Panc1 (cell line): ENCODE data around the gene PCBP2. TPM values are rescaled to one million over a fixed set of nuclear protein-coding genes. Genes with fewer than 3 reads are reported as not detected.
A peak's percentile ranks its signal among the peaks of the same experiment; 100 is the strongest.

Source experiments
- ATAC-seq: fragments of 200-7000 bp; cut with Tn5 transposase; 2 replicates; pipeline ENCODE4 v1.9.1; 2020; ENCODE audit warnings: mild to moderate bottlenecking, moderate library complexity
- BruUV-seq: library from RNA; stranded (reverse); fragments of 400-500 nt; replicated peaks from 2 replicates; lab custom pipeline; 2021; lab: Mats Ljungman, UMichigan
- CTCF ChIA-PET: fragments of 300-600 bp; sonication (Branson Sonifier 250); formaldehyde crosslinking; loops from one replicate; lab custom pipeline; 2022; ENCODE audit warnings: antibody characterized with exemption; lab: Charles Lee
- POLR2A ChIA-PET: fragments of 300-600 bp; sonication (Branson Sonifier 250); formaldehyde crosslinking; loops from one replicate; lab custom pipeline; 2022; ENCODE audit warnings: antibody characterized with exemption; lab: Charles Lee
- DNase-seq: peaks from one replicate; pipeline ENCODE4 v3.0.0-alpha.2; 2010; ENCODE audit warnings: low read depth, low spot score
- H3K27ac ChIP-seq: 2 replicates; pipeline ENCODE4 v1.5.1; 2011; ENCODE audit warnings: mild to moderate bottlenecking, low read length, inconsistent platforms
- H3K27me3 ChIP-seq: fragments of 200-500 bp; sonication (Bioruptor generic); 2 replicates; pipeline ENCODE4 v1.6.0; 2014; ENCODE audit warnings: low read length, inconsistent platforms; ENCODE audit not compliant: control insufficient read depth, insufficient read depth
- H3K36me3 ChIP-seq: fragments of 200-500 bp; sonication (Bioruptor generic); 2 replicates; pipeline ENCODE4 v1.5.1; 2014; ENCODE audit warnings: inconsistent platforms, mild to moderate bottlenecking, low read length, moderate library complexity; ENCODE audit not compliant: control insufficient read depth, insufficient read depth
- H3K4me1 ChIP-seq: 2 replicates; pipeline ENCODE4 v1.5.1; 2011; ENCODE audit warnings: inconsistent platforms, mild to moderate bottlenecking, low read length, moderate library complexity; ENCODE audit not compliant: control insufficient read depth, insufficient read depth
- H3K4me3 ChIP-seq, 2 experiments: 2 replicates each; pipeline ENCODE4 v1.5.1; 2011 to 2012; ENCODE audit warnings: low read depth in 2 of 2, low read length in 2 of 2, mild to moderate bottlenecking in 2 of 2, inconsistent platforms in 1 of 2, moderate library complexity in 1 of 2
- H3K9me3 ChIP-seq: fragments of 200-500 bp; sonication (Bioruptor generic); 2 replicates; pipeline ENCODE4 v1.5.1; 2014; ENCODE audit warnings: low read depth, mild to moderate bottlenecking, inconsistent platforms, low read length, moderate library complexity; ENCODE audit not compliant: control insufficient read depth, insufficient read depth
- CTCF ChIP-seq: fragments of 450-650 bp; IDR thresholded peaks from 2 replicates; pipeline ENCODE4 v1.5.1; 2017; ENCODE audit warnings: mild to moderate bottlenecking
- POLR2AphosphoS5 ChIP-seq: IDR thresholded peaks from 2 replicates; pipeline ENCODE4 v1.6.1; 2012; ENCODE audit warnings: mild to moderate bottlenecking, low read depth, low read length, moderate library complexity
- SIN3A ChIP-seq: IDR thresholded peaks from 2 replicates; pipeline ENCODE4 v1.6.1; 2012; ENCODE audit warnings: low read depth, mild to moderate bottlenecking, low read length, moderate library complexity, borderline replicate concordance; ENCODE audit not compliant: insufficient read depth
- TCF7L2 ChIP-seq: IDR thresholded peaks from 2 replicates; pipeline ENCODE4 v1.6.1; 2011; ENCODE audit warnings: mild to moderate bottlenecking, low read depth, low read length, inconsistent platforms
- in situ Hi-C: cut with HindIII; loops from 2 replicates; pipeline ENCODE4 v1.10.0; 2016; ENCODE audit warnings: low sequenced_read_pairs, low pct_unique_long_range_greater_than_20kb
- intact Hi-C: fragments of 100-400 bp; cut with micrococcal nuclease; formaldehyde crosslinking; loops from one replicate; pipeline ENCODE4 v1.10.0; 2022; ENCODE audit not compliant: unreplicated experiment
- total RNA-seq: library from RNA; stranded (reverse); gene quantifications from one replicate; pipeline ENCODE4 v1.2.1, GENCODE V29; 2021; ENCODE audit not compliant: unreplicated experiment
- TF ChIP-seq, protein P1 (sequence below), 2 experiments: IDR thresholded peaks; 2 replicates each; pipeline ENCODE4 v1.6.1; 2011 to 2012; ENCODE audit warnings: low read depth in 2 of 2, control low read depth in 1 of 2, low read length in 1 of 2, mild to moderate bottlenecking in 1 of 2, moderate library complexity in 1 of 2; ENCODE audit not compliant: insufficient read depth in 1 of 2

PCBP2 gene
- total RNA-seq, 1 experiment from 2014 or later, result 836 TPM

DNA sequence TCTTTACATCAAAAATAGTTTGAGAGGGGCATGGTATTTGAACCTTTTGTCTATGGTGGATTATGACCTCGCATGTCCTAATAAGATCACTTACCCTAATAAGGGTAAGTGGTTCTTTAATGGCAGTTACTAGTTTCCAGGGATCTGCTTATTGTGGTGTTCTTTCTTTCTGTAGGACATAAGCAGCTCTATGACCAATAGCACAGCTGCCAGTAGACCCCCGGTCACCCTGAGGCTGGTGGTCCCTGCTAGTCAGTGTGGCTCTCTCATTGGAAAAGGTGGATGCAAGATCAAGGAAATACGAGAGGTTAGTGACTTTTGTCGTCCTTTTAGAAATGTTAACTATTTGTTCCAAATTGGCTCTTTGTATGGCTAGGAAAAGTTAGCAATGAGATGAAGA lies 7.2 kb downstream of the PCBP2 start:
- ChIA-PET CTCF (interaction anchor here (0.6 kb wide), 1 partner anchor 15 kb away, joined by 5 read pairs; no protein-coding TSS in a partner anchor), POLR2A (no interaction called here)
- Histone ChIP-seq H3K27me3 (no peaks in the 10 kb centered on the region), H3K4me1 (peaks cover 19% of the 10 kb centered on the region), H3K4me3 (no peak overlapping the region), H3K9me3 (no peaks in the 10 kb centered on the region), H3K36me3 (peaks cover 83% of the 10 kb centered on the region), H3K27ac (0 out of 2 replicates have a peak overlapping the region, but pooled peaks have one; percentile 7)
- no TSS peak for BruUV-seq
- TF ChIP-seq POLR2AphosphoS5 (peak; percentile 31; the same call in 1 of the 2 replicates), SIN3A (no peak), CTCF (no peak)
- ATAC-seq (no peak), DNase-seq (no peak)
- intact Hi-C loops, result no loop called here
- in situ Hi-C loops, result no loop called here

DNA sequence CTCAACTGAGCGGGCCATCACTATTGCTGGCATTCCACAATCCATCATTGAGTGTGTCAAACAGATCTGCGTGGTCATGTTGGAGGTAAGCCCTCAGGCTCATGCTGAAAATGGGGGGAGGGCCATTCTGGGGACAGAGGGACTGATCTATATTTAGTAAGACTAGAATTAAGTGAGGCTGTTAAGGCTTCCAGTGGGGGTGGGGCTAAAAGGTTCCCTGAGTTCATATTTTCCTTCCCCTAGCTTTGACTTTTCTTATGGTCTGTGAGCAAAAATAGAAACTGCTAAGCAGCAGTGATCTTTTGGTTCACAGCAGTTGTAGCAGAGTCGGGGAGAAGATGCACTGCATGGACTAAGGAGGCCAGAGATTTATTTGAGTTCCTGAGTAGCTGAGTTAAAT lies 9.2 kb downstream of the PCBP2 start:
- ChIA-PET CTCF (no interaction called here), POLR2A (no interaction called here)
- TF ChIP-seq, protein P1, sequence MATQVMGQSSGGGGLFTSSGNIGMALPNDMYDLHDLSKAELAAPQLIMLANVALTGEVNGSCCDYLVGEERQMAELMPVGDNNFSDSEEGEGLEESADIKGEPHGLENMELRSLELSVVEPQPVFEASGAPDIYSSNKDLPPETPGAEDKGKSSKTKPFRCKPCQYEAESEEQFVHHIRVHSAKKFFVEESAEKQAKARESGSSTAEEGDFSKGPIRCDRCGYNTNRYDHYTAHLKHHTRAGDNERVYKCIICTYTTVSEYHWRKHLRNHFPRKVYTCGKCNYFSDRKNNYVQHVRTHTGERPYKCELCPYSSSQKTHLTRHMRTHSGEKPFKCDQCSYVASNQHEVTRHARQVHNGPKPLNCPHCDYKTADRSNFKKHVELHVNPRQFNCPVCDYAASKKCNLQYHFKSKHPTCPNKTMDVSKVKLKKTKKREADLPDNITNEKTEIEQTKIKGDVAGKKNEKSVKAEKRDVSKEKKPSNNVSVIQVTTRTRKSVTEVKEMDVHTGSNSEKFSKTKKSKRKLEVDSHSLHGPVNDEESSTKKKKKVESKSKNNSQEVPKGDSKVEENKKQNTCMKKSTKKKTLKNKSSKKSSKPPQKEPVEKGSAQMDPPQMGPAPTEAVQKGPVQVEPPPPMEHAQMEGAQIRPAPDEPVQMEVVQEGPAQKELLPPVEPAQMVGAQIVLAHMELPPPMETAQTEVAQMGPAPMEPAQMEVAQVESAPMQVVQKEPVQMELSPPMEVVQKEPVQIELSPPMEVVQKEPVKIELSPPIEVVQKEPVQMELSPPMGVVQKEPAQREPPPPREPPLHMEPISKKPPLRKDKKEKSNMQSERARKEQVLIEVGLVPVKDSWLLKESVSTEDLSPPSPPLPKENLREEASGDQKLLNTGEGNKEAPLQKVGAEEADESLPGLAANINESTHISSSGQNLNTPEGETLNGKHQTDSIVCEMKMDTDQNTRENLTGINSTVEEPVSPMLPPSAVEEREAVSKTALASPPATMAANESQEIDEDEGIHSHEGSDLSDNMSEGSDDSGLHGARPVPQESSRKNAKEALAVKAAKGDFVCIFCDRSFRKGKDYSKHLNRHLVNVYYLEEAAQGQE (IDR thresholded peaks at IDR 0.05; ENCODE audit: insufficient read depth in 1 of 2, low read depth in 2 of 2, low read length in 1 of 2), result no peak
- TF ChIP-seq SIN3A (no peak), CTCF (no peak), POLR2AphosphoS5 (no peak), TCF7L2 (no peak)
- in situ Hi-C loops, result no loop called here
- BruUV-seq, result no TSS peak
- no peak for ATAC-seq
- H3K27me3 ChIP-seq, result no peaks in the 10 kb centered on the region
- intact Hi-C loops, result no loop called here
- no peak overlapping the region for H3K27ac ChIP-seq
- H3K9me3 ChIP-seq, result no peaks in the 10 kb centered on the region
- H3K4me1 ChIP-seq, result peaks cover 6% of the 10 kb centered on the region
- H3K4me3 ChIP-seq, result no peak overlapping the region
- DNase-seq, result no peak
- peaks cover 83% of the 10 kb centered on the region for H3K36me3 ChIP-seq
